ENCODE data around the gene GGN.
"Not testable (repeated sequence)": the region's sequence is repeated elsewhere in the genome, so short reads cannot be mapped to it uniquely, and the experiment has no call there.

GGN gene

DNA sequence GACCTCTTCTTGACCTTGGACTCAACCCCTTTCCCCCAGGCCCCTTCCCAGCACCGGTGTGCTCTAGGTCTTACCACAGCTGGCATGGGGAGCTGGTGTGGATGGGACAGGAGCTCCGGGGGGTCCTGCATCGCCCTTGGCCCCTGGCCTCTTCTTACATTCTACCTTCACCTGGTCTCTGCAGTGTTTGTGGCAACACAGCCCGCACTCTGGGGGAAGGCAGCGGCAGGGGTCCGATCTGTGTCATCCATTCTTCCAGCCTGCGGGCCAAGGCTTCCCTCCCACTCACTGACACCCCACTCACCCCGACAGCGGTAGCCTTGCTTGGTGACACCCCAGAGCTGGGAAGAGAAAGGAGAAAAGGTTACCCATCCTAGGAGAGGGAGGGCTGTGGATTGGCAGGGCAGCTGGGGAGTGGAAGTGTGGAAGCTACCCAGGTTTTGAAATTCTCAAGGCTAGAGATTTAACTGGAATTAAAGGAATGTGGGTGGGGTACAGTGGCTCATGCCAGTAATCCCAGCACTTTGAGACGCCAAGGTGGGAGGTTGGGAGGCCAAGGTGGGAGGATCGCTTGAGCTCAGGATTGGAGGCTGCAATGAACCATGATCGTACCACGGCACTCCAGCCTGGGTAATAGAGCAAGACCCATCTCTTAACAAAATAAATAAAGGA, 23.3 kb upstream of the GGN start:
- H3K4me3 ChIP-seq (ENCODE audit: low read depth, low read length): no peak overlapping the region
- TF ChIP-seq, protein P1, sequence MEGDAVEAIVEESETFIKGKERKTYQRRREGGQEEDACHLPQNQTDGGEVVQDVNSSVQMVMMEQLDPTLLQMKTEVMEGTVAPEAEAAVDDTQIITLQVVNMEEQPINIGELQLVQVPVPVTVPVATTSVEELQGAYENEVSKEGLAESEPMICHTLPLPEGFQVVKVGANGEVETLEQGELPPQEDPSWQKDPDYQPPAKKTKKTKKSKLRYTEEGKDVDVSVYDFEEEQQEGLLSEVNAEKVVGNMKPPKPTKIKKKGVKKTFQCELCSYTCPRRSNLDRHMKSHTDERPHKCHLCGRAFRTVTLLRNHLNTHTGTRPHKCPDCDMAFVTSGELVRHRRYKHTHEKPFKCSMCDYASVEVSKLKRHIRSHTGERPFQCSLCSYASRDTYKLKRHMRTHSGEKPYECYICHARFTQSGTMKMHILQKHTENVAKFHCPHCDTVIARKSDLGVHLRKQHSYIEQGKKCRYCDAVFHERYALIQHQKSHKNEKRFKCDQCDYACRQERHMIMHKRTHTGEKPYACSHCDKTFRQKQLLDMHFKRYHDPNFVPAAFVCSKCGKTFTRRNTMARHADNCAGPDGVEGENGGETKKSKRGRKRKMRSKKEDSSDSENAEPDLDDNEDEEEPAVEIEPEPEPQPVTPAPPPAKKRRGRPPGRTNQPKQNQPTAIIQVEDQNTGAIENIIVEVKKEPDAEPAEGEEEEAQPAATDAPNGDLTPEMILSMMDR (conservative IDR thresholded peaks at IDR 0.05; ENCODE audit: low read depth, low read length): no peak

DNA sequence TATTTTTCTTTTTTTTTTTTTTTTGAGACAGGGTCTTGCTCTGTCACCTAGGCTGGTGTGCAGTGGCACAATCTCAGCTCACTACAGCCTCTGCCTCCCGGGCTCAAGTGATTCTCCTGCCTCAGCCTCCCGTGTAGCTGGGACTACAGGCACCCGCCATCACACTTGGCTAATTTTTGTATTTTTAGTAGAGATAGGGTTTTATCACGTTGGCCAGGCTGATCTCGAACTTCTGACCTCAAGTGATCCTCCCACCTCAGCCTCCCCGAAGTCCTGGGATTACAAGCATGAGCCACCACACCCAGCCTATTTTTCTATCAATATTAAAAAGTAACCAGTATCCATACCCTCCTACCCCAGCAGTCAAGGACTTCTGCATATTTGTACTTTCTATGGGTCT, 22.6 kb upstream of the GGN start:
- not testable (repeated sequence) for H3K4me3 ChIP-seq (ENCODE audit: low read depth, low read length); DNase-seq (ENCODE audit: low read depth)

More for the DNA sequence above, 23.3 kb upstream of the GGN start:
- DNase-seq (ENCODE audit: low read depth): no peak

DNA sequence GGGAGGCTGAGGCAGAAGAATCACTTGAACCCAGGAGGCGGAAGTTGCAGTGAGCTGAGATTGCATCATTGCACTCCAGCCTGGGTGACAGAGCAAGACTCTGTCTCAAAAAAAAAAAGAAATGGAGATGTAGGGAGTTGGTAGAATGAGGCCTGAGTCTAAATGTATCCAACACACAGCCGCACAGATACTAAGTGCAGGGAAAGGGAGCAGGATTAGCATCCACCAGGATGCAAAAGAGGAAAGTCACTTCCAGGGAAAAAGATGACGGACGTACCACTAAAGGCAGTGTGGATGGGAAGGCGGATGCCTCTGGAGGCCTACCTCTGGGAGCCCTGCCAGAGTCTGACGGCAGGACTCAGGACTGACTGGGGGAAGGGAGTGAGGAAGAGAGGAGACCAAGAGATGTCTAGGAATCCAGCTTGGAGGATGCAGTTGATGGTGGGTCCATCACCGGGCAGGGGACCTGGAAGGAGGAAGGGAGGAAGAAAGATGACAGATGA, 21.8 kb upstream of the GGN start:
- no peak overlapping the region for H3K4me3 ChIP-seq (ENCODE audit: low read depth, low read length)
- peak; percentile 64 for DNase-seq (ENCODE audit: low read depth)
- TF ChIP-seq, protein P1 (conservative IDR thresholded peaks at IDR 0.05; ENCODE audit: low read depth, low read length): no peak

DNA sequence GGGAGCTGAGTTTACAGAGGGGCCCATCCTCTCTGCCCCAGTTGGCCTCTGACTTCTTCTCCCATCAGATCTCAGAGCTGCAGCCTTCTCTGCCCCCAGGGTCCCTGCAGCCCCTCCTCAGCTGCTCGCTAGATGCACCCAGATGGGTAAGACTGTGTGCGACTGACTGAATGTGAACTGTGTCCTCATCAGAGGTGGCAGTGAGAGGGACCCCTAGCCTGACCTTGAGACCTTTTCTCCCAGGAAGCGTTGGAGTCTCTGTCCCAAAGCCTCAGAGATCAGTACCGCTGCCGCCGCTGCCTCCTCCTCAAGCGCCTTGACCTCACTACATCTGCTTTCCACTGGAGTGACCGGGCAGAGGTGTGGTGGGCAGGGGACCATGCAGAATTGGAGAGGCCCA, 17.4 kb upstream of the GGN start:
- H3K4me3 ChIP-seq (ENCODE audit: low read depth, low read length): no peak overlapping the region
- DNase-seq (ENCODE audit: low read depth): no peak
- TF ChIP-seq, protein P1 (conservative IDR thresholded peaks at IDR 0.05; ENCODE audit: low read depth, low read length): no peak

DNA sequence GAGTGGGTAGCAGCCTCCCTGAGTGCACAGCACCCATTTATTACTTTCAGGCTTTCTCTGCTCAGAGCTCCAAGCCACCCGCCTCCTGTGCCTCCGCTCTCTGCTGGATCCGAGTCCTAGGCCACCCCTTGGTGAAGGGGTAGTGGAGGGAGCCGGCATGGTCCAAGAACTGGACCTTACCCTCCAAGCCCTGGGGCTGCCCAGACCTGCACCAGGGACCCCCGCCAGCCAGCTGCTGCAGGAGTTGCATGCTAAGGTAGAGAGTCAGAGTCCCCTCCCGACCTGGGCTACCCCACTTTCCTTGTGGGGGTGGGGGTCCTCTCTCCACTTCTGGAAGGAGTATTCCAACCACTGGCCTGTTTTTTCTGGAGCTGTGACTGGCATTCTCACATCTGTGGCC, 17.0 kb upstream of the GGN start:
- TF ChIP-seq, protein P1 (conservative IDR thresholded peaks at IDR 0.05; ENCODE audit: low read depth, low read length): no peak
- no peak overlapping the region for H3K4me3 ChIP-seq (ENCODE audit: low read depth, low read length)
- DNase-seq (ENCODE audit: low read depth): no peak

DNA sequence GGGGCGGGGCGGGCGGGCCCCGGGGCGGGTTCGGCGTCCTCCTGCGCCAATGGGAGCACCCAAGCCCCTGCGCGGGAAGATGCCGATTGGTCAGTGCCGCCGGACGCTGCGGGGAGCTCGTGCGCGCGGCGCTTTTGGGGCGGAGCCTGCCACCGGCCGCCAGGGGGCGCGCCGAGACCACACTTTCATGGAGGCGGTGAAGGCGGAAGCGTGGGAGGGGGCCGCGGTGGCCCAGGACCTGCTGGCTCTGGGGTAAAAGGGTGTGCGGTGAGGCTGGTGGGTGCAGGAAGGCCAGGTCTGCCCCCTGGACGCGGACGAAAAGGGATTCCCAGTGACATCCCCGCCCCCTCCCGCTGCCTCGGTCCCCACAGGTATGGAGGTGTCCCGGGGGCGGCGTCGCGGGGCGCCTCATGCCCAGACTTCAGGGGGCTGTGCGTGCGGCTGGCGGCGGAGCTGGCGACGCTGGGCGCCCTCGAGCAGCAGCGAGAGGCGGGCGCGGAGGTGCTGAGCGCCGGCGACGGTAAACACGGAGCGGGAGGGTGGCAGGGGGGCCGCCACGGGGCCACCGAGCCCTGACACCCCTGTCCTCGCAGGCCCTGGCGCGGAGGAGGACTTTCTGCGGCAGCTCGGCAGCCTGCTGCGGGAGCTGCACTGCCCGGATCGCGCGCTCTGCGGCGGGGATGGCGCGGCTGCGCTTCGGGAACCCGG, 15.3 kb upstream of the GGN start, which contains the start of gene FAM98C:
TSS of gene FAM98C (plus strand) at position 127 of the 708 bp plus-strand sequence. CDS start at position 188, 61 bp downstream.
- H3K4me3 ChIP-seq (ENCODE audit: low read depth, low read length): peak within 1 kb of the TSS; percentile 90
- TF ChIP-seq, protein P1 (conservative IDR thresholded peaks at IDR 0.05; ENCODE audit: low read depth, low read length): peak; percentile 71
- DNase-seq (ENCODE audit: low read depth): peak; percentile 97

DNA sequence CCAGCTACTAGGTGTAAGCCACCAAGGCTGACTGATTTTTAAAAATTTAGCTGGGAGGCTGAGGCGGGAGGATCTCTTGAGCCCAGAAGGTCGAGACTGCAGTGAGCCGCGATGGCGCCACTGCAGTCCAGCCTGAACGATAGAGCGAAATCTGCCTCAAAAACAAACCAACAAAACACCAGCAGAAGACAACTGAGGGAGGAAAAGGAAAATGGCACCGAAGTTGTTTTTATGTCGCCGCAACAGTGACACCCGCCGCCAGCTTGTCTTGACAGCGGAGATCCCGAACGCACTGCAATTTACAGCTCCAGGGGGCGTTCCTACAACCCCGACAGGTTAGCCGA, 14.8 kb upstream of the GGN start:
- TF ChIP-seq, protein P1 (conservative IDR thresholded peaks at IDR 0.05; ENCODE audit: low read depth, low read length): no peak
- peak overlapping the region; percentile 52 for H3K4me3 ChIP-seq (ENCODE audit: low read depth, low read length)
- no peak for DNase-seq (ENCODE audit: low read depth)

Measured in choroid plexus epithelial cell (primary cell).